Retina (tissue), 1 donor: ENCODE data around the gene S100P.
"Not testable (repeated sequence)": the region's sequence is repeated elsewhere in the genome, so short reads cannot be mapped to it uniquely, and the experiment has no call there.

ENCODE experiments used
- DNase-seq: peaks from one replicate; pipeline ENCODE4 v3.0.0-alpha.2; 2016

Gene S100P

GRCh38 chr4:6699903-6700302, 6.2 kb downstream of the S100P start:
- no peak for DNase-seq

- no peak for DNase-seq
These were observed 7.7 kb downstream of the S100P start for GRCh38 chr4:6701371-6701770.

- no peak for DNase-seq
These were observed 9.1 kb downstream of the S100P start for GRCh38 chr4:6702761-6703160.

- no peak for DNase-seq
These were observed 10.1 kb downstream of the S100P start for GRCh38 chr4:6703786-6704185.

- no peak for DNase-seq
These were observed 12.0 kb downstream of the S100P start for GRCh38 chr4:6705646-6706045.

GRCh38 chr4:6706173-6706572, 12.5 kb downstream of the S100P start:
- no peak for DNase-seq

GRCh38 chr4:6709230-6710114, 15.8 kb downstream of the S100P start, which contains the start of gene MRFAP1L1:
MRFAP1L1 (minus strand) TSS chr4:6709865; CDS start chr4:6709629, 236 bp downstream.
- DNase-seq: peak; percentile 98

- DNase-seq: no peak
These were observed 16.6 kb downstream of the S100P start for GRCh38 chr4:6710282-6710681.

- DNase-seq: no peak
These were observed 17.3 kb downstream of the S100P start for GRCh38 chr4:6710996-6711395.

- DNase-seq: no peak
These were observed 21.3 kb downstream of the S100P start for GRCh38 chr4:6714954-6715353.

- DNase-seq: no peak
These were observed 22.0 kb downstream of the S100P start for GRCh38 chr4:6715704-6716017.

- peak; percentile 98 for DNase-seq
These were observed 22.6 kb downstream of the S100P start, which contains the start of gene BLOC1S4 for GRCh38 chr4:6716018-6716911. BLOC1S4 (plus strand) TSS chr4:6716174; CDS start chr4:6716210, 36 bp downstream.

- DNase-seq: no peak
These were observed 23.4 kb downstream of the S100P start for GRCh38 chr4:6716958-6717655.

- DNase-seq: no peak
These were observed 25.4 kb downstream of the S100P start for GRCh38 chr4:6718932-6719610.

- no peak for DNase-seq
These were observed 26.0 kb downstream of the S100P start for GRCh38 chr4:6719611-6720179.

GRCh38 chr4:6720202-6720699, 26.6 kb downstream of the S100P start:
- DNase-seq: peak; percentile 93

GRCh38 chr4:6721121-6721520, 27.4 kb downstream of the S100P start:
- no peak for DNase-seq

- DNase-seq: no peak
These were observed 29.2 kb downstream of the S100P start for GRCh38 chr4:6722891-6723290.

- DNase-seq: no peak
These were observed 30.2 kb downstream of the S100P start for GRCh38 chr4:6723851-6724250.

GRCh38 chr4:6724421-6725111, 30.9 kb downstream of the S100P start:
- DNase-seq: no peak

- not testable (repeated sequence) for DNase-seq
These were observed 31.8 kb downstream of the S100P start for GRCh38 chr4:6725427-6725961.
